ENCODE data around the gene RSPH6A.

DNA sequence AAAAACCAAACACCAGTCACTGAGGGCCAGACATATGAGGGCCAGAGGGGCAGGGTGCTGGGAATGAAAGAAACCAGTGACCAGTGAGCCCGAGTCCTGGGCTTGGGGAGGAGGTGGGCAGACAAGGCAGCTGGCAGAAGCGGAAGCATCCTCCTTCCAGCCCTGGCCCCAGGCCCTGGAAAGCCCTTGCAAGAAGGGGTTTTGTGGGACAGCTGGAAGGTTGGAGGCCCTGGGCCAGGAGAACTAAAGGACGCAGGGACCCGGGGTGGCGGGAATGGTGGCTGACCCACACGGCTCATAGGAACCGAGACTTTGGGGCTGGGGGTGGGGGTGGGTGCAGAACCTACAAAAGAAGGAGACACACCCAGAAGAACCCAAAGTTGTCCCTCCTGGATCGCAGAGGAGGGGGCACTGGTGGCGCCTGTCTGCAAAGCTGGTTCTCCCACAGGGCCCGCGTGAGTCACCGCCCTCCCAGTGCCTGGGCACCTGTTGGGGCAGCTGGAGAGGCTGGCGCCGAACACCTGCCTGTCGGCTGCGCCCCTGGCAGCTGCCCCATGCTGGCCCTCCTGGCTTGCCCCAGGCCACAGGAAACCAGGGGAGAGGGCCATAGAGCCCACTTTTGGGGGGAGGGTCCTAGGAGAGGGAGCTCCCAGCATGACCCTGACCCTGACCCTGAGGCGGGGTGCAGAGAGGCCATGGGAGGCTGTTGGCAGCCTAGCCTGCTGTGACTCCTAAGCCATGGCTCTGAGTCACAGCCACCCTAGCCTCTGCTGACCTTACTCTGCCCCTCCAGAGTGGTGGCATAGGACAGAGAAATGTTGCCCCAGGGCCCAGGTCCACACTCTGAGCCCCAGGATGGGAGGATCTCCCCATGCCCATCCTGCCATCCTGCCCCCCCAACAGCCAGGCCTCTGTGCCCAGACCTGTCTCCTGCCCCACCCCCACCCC, 33.6 kb downstream of the RSPH6A start:
- TF ChIP-seq POLR2A (IDR thresholded peaks at IDR 0.05) (no peak), CTCF (IDR thresholded peaks at IDR 0.05) (no peak)

Measured in suprapubic skin (tissue), 3 donors.